GM19035 (cell line): ENCODE results near the gene ZNF844.
"Not testable (repeated sequence)": the region's sequence is repeated elsewhere in the genome, so short reads cannot be mapped to it uniquely, and the experiment has no call there.

ENCODE experiments used
- ATAC-seq: cut with Tn5 transposase; IDR thresholded peaks from one replicate; pipeline ENCODE4 v1.9.1; 2021; ENCODE audit not compliant: unreplicated experiment

ZNF844 gene

GRCh38 chr19:12092065-12092867, 27.7 kb downstream of the ZNF844 start:
- no peak for ATAC-seq

DNA sequence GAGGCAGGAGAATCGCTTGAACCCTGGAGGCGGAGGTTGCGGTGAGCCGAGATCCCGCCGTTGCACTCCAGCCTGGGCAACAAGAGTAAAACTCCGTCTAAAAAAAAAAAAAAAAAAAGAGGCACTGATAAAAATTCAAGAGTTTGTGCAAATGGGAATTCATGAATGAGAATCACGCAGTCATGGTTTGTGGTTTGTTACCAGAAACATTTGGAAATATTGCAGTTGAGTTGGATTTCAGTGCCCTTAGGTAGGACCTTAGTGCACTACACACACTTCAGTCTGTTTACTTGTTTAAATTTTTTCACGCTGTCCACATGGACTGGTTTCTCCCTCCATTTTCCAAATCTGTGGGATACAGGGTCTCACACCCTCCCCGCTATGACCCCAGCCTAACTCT, 28.4 kb downstream of the ZNF844 start:
- ATAC-seq: no peak

DNA sequence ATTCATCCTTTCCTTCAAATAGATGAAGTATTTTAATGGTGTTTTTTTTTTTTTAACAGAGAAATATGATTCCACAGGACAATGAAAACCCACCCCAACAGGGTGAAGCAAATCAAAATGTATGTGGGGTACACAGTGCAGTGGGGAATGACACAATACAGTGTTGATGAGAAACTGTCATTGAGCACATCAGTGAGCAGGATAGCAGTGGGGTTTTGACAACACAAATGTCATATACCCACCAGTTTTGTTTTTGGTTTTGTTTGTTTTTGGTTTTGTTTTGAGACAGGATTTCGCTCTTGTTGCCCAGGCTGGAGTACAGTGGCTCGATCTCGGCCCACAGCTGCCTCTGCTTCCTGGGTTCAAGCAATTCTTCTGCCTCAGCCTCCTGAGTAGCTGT, 29.2 kb downstream of the ZNF844 start:
- no peak for ATAC-seq

DNA sequence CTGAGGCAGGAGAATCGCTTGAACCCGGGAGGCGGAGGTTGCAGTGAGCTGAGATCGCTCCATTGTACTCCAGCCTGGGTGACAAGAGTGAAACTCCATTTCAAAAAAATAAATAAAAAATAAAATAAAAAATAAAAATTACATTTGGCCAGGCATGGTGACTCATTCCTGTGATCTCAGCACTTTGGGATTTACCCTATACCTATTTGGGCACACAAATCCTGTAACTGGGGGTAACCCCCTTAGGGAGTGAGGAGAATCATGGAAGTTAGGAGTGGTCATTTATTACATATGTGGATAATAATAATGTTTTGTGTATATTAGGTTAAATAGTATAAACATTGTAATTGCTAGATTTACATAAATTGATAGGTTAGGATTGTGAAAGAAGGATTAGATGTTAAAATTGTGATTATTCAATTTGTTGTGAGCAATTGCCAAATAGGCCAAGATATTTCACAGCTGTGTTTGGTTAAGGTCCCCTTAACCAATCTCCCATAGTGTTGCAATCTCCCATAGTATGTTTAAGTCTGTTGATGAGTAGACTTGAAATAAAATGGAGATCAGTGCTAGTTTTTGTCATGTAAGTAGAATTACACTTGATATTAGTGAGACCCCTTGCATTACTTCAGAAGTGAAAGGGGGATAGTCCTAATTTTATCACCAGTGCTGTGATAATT, 30.7 kb downstream of the ZNF844 start:
- ATAC-seq: no peak

DNA sequence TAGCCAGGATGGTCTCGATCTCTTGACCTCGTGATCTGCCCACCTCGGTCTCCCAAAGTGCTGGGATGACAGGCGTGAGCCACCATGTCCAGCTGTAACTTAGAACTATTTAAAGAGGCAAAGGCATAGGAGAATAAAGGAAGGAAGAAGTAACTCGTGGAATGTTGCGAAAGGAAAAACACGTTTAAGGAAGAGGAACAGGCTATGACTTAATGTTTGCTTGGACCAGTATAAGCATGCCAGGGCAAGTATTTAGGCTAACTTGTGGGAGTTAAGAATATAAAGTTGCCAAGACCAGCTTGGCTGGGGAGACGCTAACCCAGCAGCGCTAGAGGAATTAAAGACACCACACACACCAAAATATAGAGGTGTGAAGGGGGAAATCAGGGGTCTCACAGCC, 33.5 kb downstream of the ZNF844 start:
- ATAC-seq: no peak

- ATAC-seq: not testable (repeated sequence)
Measured at GRCh38 chr19:12103909-12104308, 39.4 kb downstream of the ZNF844 start.

DNA sequence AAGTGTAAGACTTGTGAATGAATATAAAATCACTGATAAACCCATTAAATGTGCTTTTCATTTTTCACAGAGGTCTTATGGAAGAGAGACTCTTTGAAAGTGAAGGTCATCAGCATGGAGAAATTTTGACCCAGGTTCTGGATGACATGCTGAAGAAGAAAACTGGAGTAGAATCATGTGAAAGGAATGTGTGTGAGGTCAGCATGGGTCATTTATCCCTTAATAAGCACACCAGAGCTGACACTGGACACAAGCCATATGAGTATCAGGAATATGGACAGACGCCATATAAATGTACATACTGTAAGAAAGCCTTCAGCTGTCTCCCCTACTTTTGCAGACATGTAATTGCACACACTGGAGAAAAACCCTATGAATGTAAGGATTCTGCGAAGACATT, 46.6 kb downstream of the ZNF844 start:
- ATAC-seq: no peak

GRCh38 chr19:12111943-12112637, 47.6 kb downstream of the ZNF844 start:
- no peak for ATAC-seq

DNA sequence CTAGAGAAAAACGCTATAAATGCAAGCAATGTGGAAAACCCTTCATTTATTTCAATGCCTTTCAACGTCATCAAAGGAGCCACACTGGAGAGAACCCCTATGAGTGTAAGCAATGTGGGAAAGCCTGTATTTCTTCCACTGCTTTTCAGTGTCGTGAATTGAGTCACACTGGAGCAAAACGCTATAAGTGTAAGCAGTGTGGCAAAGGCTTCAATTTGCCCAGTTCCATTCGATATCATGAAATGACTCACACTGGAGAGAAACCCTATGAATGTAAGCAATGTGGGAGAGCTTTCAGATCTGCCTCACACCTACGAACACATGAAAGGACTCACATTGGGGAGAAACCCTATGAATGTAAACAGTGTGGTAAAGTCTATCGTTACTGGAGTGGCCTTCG, 48.2 kb downstream of the ZNF844 start:
- ATAC-seq: no peak

DNA sequence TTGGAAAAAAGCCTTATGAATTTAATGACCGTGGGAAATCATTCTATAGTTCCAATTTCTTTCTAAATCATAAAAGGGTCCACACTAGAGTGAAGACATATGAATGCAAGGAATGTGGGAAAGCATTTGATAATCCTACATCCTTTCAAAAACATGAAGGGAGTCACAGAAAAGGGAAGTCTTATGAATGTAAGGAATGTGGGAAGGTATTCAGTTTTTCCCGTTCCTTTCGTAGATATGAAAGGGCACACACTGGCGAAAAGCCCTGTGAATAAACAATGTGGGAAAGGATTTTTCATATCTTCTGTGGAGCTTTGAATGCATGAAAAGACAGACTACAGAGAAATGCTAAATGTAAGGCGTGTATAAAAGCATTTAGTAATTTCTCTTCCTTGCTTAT, 48.6 kb downstream of the ZNF844 start:
- no peak for ATAC-seq

GRCh38 chr19:12117201-12117970, 52.9 kb downstream of the ZNF844 start:
- no peak for ATAC-seq

DNA sequence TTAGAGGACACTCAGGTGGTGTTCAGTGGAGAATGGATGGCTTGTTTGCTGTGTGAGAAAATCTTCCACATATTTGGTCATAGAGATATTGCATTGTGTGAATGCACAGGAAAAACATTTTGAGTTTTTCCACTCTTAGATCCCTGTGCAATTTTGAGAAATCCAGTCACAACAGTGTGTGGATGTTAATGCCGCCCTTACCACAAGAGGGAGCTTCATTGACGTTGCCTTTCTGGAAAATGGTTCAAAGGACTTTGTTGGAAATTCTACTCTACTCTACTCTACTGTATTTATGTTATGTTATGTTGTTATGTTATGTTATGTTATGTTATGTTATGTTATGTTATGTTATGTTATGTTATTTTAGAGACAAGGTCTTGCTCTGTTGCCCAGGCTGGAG, 62.2 kb downstream of the ZNF844 start:
- no peak for ATAC-seq
